RPMI8226 (cell line): ENCODE measurements around the gene SEPSECS.
A peak's percentile ranks its signal among the peaks of the same experiment; 100 is the strongest.

ENCODE experiments used
- DNase-seq: peaks from one replicate; pipeline ENCODE4 v3.0.0-alpha.2; 2015

The SEPSECS gene

DNA sequence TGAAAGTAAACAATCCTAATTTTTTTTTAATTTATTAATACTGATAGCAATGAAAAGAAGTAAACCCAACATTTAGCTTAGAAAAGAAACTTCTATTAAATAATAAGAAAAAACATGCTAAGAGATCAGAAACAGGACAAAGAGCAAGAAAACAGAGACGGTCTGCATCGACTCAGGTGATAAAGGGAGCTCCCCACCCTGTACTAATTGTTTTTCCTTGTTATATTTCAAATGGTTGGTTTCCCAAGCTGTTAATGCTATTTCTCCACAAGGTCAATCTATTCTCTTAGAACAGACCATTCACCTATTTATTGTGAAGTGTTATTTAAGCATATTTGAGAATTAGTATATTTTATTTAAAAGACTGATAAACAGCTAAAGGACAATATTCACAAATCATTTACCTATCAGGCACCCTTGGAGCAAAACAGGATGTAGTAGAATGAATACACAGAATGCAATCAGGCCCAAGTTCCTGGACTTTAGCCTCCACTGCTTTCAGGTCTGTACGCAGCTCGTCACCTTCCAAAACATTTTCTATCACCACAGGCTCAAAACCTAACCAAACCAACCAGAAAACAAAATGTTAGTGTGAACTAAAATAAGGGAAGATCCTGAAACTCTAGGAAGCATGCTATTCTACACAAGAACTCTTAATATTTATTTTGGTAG, 5.5 kb downstream of the SEPSECS start:
- no peak for DNase-seq

DNA sequence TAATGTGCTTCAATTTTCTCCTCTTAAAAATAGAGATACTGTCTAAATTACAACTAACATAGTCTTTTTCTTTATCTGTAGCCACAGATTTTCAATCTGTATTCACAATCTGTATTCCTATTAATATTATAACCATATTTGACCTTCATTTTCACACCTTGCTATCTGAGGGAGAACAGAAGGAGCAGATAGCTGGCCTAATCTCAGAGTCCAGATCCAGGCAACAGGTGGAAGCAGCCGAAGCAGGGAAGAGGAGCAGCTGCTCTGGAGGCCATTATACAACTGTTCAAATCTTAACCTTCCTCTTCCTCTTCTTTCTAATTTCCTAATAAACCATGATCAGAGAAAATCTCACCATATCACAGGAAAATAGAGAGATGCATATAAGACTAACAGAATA, 14.2 kb downstream of the SEPSECS start:
- no peak for DNase-seq

GRCh38 chr4:25144870-25145481, 15.3 kb downstream of the SEPSECS start:
- peak; percentile 13 for DNase-seq

- no peak for DNase-seq
Measured at GRCh38 chr4:25142468-25142867, 17.8 kb downstream of the SEPSECS start.

DNA sequence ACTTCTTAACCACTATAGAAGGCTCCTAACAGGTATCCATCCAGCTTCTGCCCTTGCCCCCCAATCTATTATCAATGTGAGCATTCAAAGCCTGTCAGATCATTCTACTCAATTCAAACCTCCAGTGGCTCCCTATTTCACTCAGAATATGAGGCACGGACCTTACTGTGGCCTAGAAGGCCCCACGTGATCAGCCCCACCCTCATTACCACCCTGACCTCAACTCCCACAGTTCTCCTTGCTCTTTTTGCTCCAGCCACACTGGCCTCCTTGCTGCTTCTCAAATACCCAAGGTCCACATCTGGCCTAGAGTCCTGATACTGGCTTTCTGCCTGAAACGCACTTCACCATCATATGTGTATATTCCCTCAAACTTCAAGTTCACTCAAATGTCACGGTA, 18.7 kb downstream of the SEPSECS start:
- no peak for DNase-seq

DNA sequence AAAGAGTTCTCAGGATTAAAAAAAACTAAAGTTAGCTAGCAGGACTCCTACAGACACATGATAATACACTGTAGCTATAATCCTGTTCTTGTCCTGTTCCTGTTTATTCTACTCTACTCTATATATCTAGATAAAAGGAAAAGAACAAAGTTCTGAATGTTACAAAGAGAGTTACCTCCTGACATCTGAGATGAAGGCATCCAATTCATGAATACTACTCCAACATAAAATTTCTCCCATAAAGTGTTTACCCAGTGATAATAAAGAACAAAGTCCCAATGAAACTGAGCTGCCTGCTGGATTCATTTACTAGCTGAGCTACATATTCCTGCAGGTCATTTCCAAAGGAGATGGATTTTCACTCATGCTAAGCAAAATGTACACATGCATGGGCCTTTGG, 27.1 kb downstream of the SEPSECS start:
- no peak for DNase-seq

GRCh38 chr4:25131926-25132325, 28.3 kb downstream of the SEPSECS start:
- DNase-seq = no peak

DNA sequence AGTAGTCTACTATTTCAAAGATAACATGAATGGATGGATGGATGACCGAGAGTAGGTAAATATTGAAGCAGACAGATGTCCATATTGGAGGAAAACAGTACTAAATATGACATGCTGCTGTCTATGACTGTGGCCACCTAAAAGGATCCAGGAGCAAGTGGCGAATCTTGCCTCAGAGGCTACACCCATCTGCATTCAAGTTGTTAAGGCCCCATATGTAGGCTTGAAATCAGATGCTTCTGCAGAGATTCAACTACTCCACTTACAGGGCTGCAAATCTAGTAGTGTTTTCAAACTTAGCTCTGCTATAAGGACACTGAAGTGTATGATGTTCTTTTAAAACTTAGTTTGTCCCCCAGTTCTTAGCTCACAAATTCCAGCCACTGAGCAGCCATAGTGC, 28.9 kb downstream of the SEPSECS start:
- no peak for DNase-seq

DNA sequence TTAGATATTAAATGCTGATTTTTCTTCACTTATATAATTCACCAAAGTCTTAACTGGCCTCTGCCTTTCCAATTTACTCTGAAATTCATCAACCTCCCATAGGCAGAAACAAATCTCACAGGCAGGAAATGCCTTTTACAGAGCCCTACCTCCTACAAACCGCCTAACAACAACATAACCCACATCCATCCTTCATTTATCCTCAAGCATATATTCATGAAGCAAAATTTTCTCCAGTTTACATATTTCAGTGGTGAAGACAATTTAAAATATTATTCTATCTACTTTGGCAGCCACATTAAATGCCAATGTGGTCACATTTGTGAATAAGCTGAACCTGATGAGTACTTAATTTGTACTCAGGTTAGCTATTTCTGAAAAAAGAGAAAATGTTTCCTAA, 30.3 kb downstream of the SEPSECS start:
- DNase-seq = no peak

- DNase-seq = no peak
Measured at GRCh38 chr4:25128671-25129070, 31.6 kb downstream of the SEPSECS start.

DNA sequence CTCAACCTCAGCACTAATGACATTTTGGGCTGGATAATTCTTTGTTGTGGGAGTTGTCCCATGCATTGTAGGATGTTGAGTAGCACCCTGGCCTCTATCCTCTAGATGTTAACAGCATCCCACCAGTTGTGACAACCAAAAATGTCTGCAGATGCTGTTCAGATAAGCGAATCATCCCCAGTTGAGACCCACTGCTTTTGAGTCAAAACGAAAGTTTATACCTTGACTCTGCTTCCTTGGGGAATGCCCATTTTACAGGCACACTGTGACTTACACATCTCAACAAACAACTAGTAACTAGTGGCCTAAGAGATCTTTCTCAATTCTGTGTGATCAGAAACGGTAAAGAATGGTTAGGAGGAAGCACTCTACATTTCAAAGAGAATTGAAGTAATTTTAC, 37.0 kb downstream of the SEPSECS start:
- DNase-seq = no peak

GRCh38 chr4:25120146-25120940, 39.9 kb downstream of the SEPSECS start:
- no peak for DNase-seq

- DNase-seq = no peak
Measured at GRCh38 chr4:25117716-25118472, 42.4 kb downstream of the SEPSECS start.

DNA sequence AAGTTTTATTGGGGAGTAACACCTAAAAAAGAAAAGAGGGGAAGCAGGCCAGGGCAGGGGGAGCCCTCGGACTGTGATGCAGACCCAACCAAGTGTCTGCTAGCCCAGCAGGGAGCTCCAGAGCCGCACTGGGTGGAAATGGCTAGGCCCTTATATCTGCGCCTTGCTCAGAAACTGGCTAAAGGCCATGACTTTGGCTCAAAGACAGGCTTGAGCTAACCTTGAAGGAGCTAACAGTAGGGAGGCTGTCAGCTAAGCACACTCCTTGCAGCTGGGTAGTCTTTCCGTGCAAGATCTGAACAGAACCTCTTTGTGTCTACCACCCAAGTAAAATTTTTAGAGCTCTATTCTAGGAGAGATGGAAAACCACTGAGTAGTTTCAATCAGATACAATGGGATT, 43.0 kb downstream of the SEPSECS start:
- DNase-seq = no peak

DNA sequence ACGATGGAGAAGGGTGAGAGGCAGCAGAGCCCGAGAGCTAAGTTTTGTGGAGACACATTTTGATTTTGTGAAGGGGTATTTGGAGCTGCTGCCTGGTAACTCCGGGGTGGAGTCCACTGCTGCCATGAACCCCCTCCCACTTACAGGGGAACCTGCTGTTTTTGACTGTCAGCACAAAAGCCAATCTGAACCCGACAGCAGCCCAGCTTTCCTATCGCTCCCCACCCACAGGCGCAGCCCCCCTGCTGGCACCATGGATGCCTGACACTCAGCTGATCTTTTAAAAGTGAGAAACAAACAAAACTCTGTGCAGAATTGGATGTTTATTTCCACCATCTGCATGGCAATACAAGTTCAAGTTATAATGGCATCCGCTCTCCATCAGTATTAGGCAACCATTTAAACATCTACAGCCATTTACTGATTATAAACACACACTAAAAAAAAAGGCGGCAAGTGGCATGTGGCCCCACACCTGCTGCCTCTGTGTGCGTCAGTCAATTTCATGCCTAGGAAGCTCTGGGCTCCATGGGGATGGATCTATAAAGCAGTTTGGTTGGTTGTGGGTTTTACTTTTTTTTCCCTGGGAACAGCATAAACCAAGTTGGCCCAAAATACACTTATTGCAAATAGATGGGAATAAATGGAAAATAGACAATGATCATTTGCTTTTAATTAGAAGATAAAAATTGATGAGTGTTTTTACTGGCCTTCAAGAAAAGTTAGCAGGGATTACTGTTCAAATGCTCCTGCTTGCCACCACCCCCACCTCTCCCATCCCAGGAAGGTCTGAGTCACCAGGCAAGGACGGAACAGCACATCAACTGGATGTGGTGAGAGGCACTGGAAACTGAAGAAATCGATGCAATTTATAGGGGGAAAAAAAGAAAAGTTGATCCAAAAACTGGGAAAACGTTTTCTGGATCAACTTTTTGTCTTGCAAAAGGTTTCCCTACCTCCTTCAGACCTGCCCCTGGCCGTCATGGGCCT, 46.0 kb downstream of the SEPSECS start:
- no peak for DNase-seq

- no peak for DNase-seq
Measured at GRCh38 chr4:25112995-25113380, 47.3 kb downstream of the SEPSECS start.

- DNase-seq = no peak
Measured at GRCh38 chr4:25112366-25112994, 47.8 kb downstream of the SEPSECS start.

GRCh38 chr4:25111648-25112196, 48.5 kb downstream of the SEPSECS start:
- no peak for DNase-seq

DNA sequence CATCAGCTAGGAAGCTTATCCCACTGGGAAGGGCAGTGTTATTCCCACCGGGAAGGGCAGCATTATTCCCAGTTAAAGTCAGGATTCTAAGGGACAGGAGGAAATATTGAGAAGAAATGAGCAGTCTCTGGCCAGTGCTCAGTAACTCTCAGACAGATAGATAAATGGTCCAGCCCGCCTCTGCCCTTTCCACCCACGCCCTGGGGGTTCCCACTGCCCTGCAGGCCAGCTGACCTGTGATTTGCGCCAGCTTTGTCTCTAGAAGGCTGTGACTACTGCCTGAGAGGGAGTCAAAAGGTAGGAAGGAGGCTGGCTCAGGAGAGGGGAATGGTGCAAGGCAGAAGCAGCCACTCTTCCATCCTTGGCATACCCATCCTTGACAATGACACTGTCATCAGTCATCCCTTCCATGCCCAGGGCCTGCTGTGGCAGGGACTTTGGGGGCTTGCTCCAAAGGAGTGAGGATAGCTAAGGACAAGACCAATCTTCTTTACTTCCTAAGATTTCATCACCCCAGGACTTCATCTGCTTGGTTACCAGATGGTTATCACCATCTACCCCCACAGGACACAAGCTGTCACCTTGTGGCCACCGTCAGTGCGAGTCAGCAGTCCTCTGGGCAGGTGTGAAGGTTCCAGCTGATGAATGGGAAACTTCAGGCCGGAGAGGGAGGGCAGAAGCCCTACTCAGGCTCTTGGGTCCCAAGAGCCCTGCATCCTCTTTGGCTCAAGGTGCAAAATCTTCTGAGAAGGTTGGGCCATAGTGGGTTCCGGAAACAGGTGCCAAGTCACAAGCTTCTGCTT, 49.5 kb downstream of the SEPSECS start:
- peak; percentile 63 for DNase-seq

- DNase-seq = no peak
Measured at GRCh38 chr4:25109511-25109910, 50.7 kb downstream of the SEPSECS start.
